HG03442 (cell line): ENCODE data around the gene TMEM109.
A peak's percentile ranks its signal among the peaks of the same experiment; 100 is the strongest.

Source experiments
- ATAC-seq: cut with Tn5 transposase; IDR thresholded peaks from one replicate; pipeline ENCODE4 v1.9.1; 2021; ENCODE audit warnings: mild to moderate bottlenecking, moderate library complexity; ENCODE audit not compliant: unreplicated experiment

The TMEM109 gene

GRCh38 chr11:60913793-60914632 is at the start of gene TMEM109:
TMEM109 (plus strand) TSS chr11:60914158; CDS start chr11:60919694, 5,536 bp downstream.
- peak; percentile 39 for ATAC-seq

- no peak for ATAC-seq
Observed at GRCh38 chr11:60864856-60865513, 49.0 kb upstream of the TMEM109 start.

GRCh38 chr11:60866911-60867870 is 46.8 kb upstream of the TMEM109 start, which contains the start of gene ZP1:
ZP1 (plus strand) TSS chr11:60867542; CDS start chr11:60867562, 20 bp downstream.
- ATAC-seq: no peak

GRCh38 chr11:60867871-60868681 is 45.9 kb upstream of the TMEM109 start:
- ATAC-seq: no peak

GRCh38 chr11:60868682-60869450 is 45.1 kb upstream of the TMEM109 start:
- ATAC-seq: no peak

- ATAC-seq: no peak
Observed at GRCh38 chr11:60869451-60869825, 44.5 kb upstream of the TMEM109 start.

GRCh38 chr11:60870276-60870675 is 43.7 kb upstream of the TMEM109 start:
- no peak for ATAC-seq

GRCh38 chr11:60870733-60871377 is 43.1 kb upstream of the TMEM109 start:
- no peak for ATAC-seq

GRCh38 chr11:60871378-60872061 is 42.4 kb upstream of the TMEM109 start:
- ATAC-seq: no peak

- ATAC-seq: no peak
Observed at GRCh38 chr11:60872124-60872960, 41.6 kb upstream of the TMEM109 start.

GRCh38 chr11:60872961-60873524 is 40.9 kb upstream of the TMEM109 start:
- no peak for ATAC-seq

- no peak for ATAC-seq
Observed at GRCh38 chr11:60873533-60873932, 40.4 kb upstream of the TMEM109 start.

- ATAC-seq: no peak
Observed at GRCh38 chr11:60874421-60875365, 39.3 kb upstream of the TMEM109 start.

- no peak for ATAC-seq
Observed at GRCh38 chr11:60875366-60876167, 38.4 kb upstream of the TMEM109 start.

GRCh38 chr11:60876168-60876485 is 37.8 kb upstream of the TMEM109 start:
- ATAC-seq: no peak
